NCI-H187 treated with DMSO at 0.1 percent for 48 hours (cell line): ENCODE results near the gene PAX9.

Source experiments
- DNase-seq: peaks from one replicate; lab custom pipeline; 2025; lab: John Stamatoyannopoulos, UW

The PAX9 gene

GRCh38 chr14:36655963-36656686 lies 5.5 kb upstream of the PAX9 start:
- DNase-seq = no peak

GRCh38 chr14:36656687-36657398 lies 4.8 kb upstream of the PAX9 start:
- no peak for DNase-seq

- no peak for DNase-seq
Observed at GRCh38 chr14:36657399-36658122, 4.1 kb upstream of the PAX9 start.

GRCh38 chr14:36658123-36659009 lies 3.3 kb upstream of the PAX9 start:
- DNase-seq = no peak

- no peak for DNase-seq
Observed at GRCh38 chr14:36659010-36659821, 2.4 kb upstream of the PAX9 start.

GRCh38 chr14:36659822-36660735 lies 1.6 kb upstream of the PAX9 start:
- DNase-seq = no peak

- peak; percentile 83 for DNase-seq
Observed at GRCh38 chr14:36660736-36661505, 739 bp upstream of the PAX9 start.

GRCh38 chr14:36662258-36662542 lies 540 bp downstream of the PAX9 start:
- DNase-seq = no peak

GRCh38 chr14:36662543-36663403 lies 1.1 kb downstream of the PAX9 start:
- DNase-seq = no peak

GRCh38 chr14:36663404-36664321 lies 2.0 kb downstream of the PAX9 start:
- no peak for DNase-seq

- no peak for DNase-seq
Observed at GRCh38 chr14:36664322-36665193, 2.9 kb downstream of the PAX9 start.

- no peak for DNase-seq
Observed at GRCh38 chr14:36665887-36666415, 4.3 kb downstream of the PAX9 start.

GRCh38 chr14:36666416-36667206 lies 5.0 kb downstream of the PAX9 start:
- DNase-seq = no peak

- DNase-seq = no peak
Observed at GRCh38 chr14:36667679-36668078, 6.0 kb downstream of the PAX9 start.

- DNase-seq = peak; percentile 81
Observed at GRCh38 chr14:36671149-36671548, 9.5 kb downstream of the PAX9 start.
